HEK293 (cell line): ENCODE data around the gene NABP2.
A peak's percentile ranks its signal among the peaks of the same experiment; 100 is the strongest.

ENCODE experiments used
- CTCF ChIA-PET: fragments of 350-600 bp; formaldehyde crosslinking; extraction: SDS; loops from one replicate; lab custom pipeline; 2021; ENCODE audit warnings: antibody characterized with exemption; lab: Yijun Ruan, JAX
- POLR2A ChIA-PET: fragments of 300-600 bp; formaldehyde crosslinking; extraction: SDS; loops from one replicate; lab custom pipeline; 2020; ENCODE audit warnings: antibody characterized with exemption, inconsistent platforms; lab: Yijun Ruan, JAX
- H3K27ac ChIP-seq: fragments of 200-500 bp; sonication (Bioruptor generic); 2 replicates; pipeline ENCODE4 v1.5.1; 2014; ENCODE audit warnings: low read depth, low read length, control low read depth, inconsistent platforms; ENCODE audit errors: extremely low read depth
- H3K36me3 ChIP-seq, 2 experiments: fragments of 200-500 bp in 1 of 2; sonication (Bioruptor generic) in 1 of 2; 1 replicate in 1 of 2; 2 replicates in 1 of 2; pipeline ENCODE4 v1.5.1; 2014 to 2017; ENCODE audit warnings: inconsistent platforms in 2 of 2, low read length in 2 of 2; ENCODE audit not compliant: control insufficient read depth in 2 of 2, insufficient read depth in 1 of 2
- H3K4me1 ChIP-seq: fragments of 200-500 bp; sonication (Bioruptor generic); 2 replicates; pipeline ENCODE4 v1.5.1; 2014; ENCODE audit warnings: mild to moderate bottlenecking, low read length, inconsistent platforms; ENCODE audit not compliant: control insufficient read depth, insufficient read depth
- H3K4me3 ChIP-seq: 2 replicates; pipeline ENCODE4 v1.5.1; 2011; ENCODE audit warnings: low read depth, mild to moderate bottlenecking, control low read depth, low read length, moderate library complexity
- H3K9me3 ChIP-seq: fragments of 200-500 bp; sonication (Bioruptor generic); 2 replicates; pipeline ENCODE4 v1.5.1; 2014; ENCODE audit warnings: low read depth, low read length, inconsistent platforms; ENCODE audit not compliant: control insufficient read depth, insufficient read depth
- BCL11A ChIP-seq: fragments of 450-650 bp; formaldehyde crosslinking; IDR thresholded peaks from 2 replicates; pipeline ENCODE4 v1.5.1; 2016; ENCODE audit warnings: low read depth, missing biosample characterization, missing genetic modification characterization
- KLF1 ChIP-seq: fragments of 450-650 bp; formaldehyde crosslinking; IDR thresholded peaks from 2 replicates; pipeline ENCODE4 v1.5.1; 2016; ENCODE audit warnings: missing biosample characterization, missing genetic modification characterization
- PRDM1 ChIP-seq: fragments of 450-650 bp; formaldehyde crosslinking; IDR thresholded peaks from 2 replicates; pipeline ENCODE4; 2016; ENCODE audit warnings: missing biosample characterization, missing genetic modification characterization
- SCRT1 ChIP-seq: fragments of 450-650 bp; formaldehyde crosslinking; IDR thresholded peaks from 2 replicates; pipeline ENCODE4 v1.5.1; 2016; ENCODE audit warnings: missing biosample characterization, missing genetic modification characterization, borderline replicate concordance
- SCRT2 ChIP-seq: fragments of 450-650 bp; formaldehyde crosslinking; IDR thresholded peaks from 2 replicates; pipeline ENCODE4 v1.5.1; 2016; ENCODE audit warnings: missing biosample characterization, missing genetic modification characterization
- SP3 ChIP-seq: fragments of 450-650 bp; formaldehyde crosslinking; IDR thresholded peaks from 2 replicates; pipeline ENCODE4 v1.5.1; 2016; ENCODE audit warnings: missing biosample characterization, missing genetic modification characterization
- ZBTB6 ChIP-seq: fragments of 450-650 bp; formaldehyde crosslinking; IDR thresholded peaks from 2 replicates; pipeline ENCODE4 v1.5.1; 2017; ENCODE audit warnings: missing biosample characterization, missing genetic modification characterization
- ZBTB8A ChIP-seq: fragments of 450-650 bp; formaldehyde crosslinking; IDR thresholded peaks from 2 replicates; pipeline ENCODE4 v1.5.1; 2016; ENCODE audit warnings: missing biosample characterization, missing genetic modification characterization
- ZFHX2 ChIP-seq: fragments of 450-650 bp; formaldehyde crosslinking; conservative IDR thresholded peaks from 2 replicates; pipeline ENCODE4 v1.5.1; 2016; ENCODE audit warnings: missing biosample characterization, missing genetic modification characterization
- ZNF114 ChIP-seq: fragments of 450-650 bp; formaldehyde crosslinking; IDR thresholded peaks from 2 replicates; pipeline ENCODE4 v1.5.0; 2017; ENCODE audit warnings: missing biosample characterization, missing genetic modification characterization
- ZNF266 ChIP-seq: fragments of 450-650 bp; formaldehyde crosslinking; IDR thresholded peaks from 2 replicates; pipeline ENCODE4 v1.5.1; 2016; ENCODE audit warnings: missing biosample characterization, missing genetic modification characterization, low read depth
- ZNF341 ChIP-seq: fragments of 450-650 bp; formaldehyde crosslinking; IDR thresholded peaks from 2 replicates; pipeline ENCODE4; 2016; ENCODE audit warnings: low read depth, missing biosample characterization, missing genetic modification characterization
- ZNF350 ChIP-seq: fragments of 450-650 bp; formaldehyde crosslinking; IDR thresholded peaks from 2 replicates; pipeline ENCODE4 v1.5.0; 2017; ENCODE audit warnings: missing biosample characterization, mild to moderate bottlenecking, missing genetic modification characterization
- ZNF394 ChIP-seq: fragments of 450-650 bp; formaldehyde crosslinking; IDR thresholded peaks from 2 replicates; pipeline ENCODE4 v1.5.1; 2016; ENCODE audit warnings: missing biosample characterization, missing genetic modification characterization, mild to moderate bottlenecking, moderate library complexity, borderline replicate concordance
- ZNF501 ChIP-seq: fragments of 450-650 bp; formaldehyde crosslinking; IDR thresholded peaks from 2 replicates; pipeline ENCODE4 v1.5.1; 2016; ENCODE audit warnings: missing biosample characterization, missing genetic modification characterization
- ZNF518A ChIP-seq: fragments of 450-650 bp; formaldehyde crosslinking; conservative IDR thresholded peaks from 2 replicates; pipeline ENCODE4 v1.5.1; 2016; ENCODE audit warnings: low read depth, missing biosample characterization, missing genetic modification characterization
- ZNF529 ChIP-seq: fragments of 450-650 bp; formaldehyde crosslinking; IDR thresholded peaks from 2 replicates; pipeline ENCODE4 v1.5.1; 2017; ENCODE audit warnings: missing genetic modification characterization, missing biosample characterization; ENCODE audit not compliant: insufficient replicate concordance
- ZNF548 ChIP-seq: fragments of 450-650 bp; formaldehyde crosslinking; IDR thresholded peaks from 2 replicates; pipeline ENCODE4 v1.5.1; 2016; ENCODE audit warnings: missing biosample characterization, missing genetic modification characterization
- ZNF555 ChIP-seq: fragments of 450-650 bp; formaldehyde crosslinking; conservative IDR thresholded peaks from 2 replicates; pipeline ENCODE4 v1.5.1; 2017; ENCODE audit warnings: missing biosample characterization, mild to moderate bottlenecking, missing genetic modification characterization, inconsistent platforms
- ZNF623 ChIP-seq: fragments of 450-650 bp; formaldehyde crosslinking; IDR thresholded peaks from 2 replicates; pipeline ENCODE4 v1.5.1; 2016; ENCODE audit warnings: missing biosample characterization, missing genetic modification characterization
- ZNF639 ChIP-seq: fragments of 450-650 bp; formaldehyde crosslinking; IDR thresholded peaks from 2 replicates; pipeline ENCODE4 v1.5.1; 2016; ENCODE audit warnings: missing biosample characterization, missing genetic modification characterization
- ZNF692 ChIP-seq: fragments of 450-650 bp; formaldehyde crosslinking; IDR thresholded peaks from 2 replicates; pipeline ENCODE4 v1.5.1; 2016; ENCODE audit warnings: missing biosample characterization, missing genetic modification characterization
- ZSCAN16 ChIP-seq: fragments of 450-650 bp; formaldehyde crosslinking; IDR thresholded peaks from 2 replicates; pipeline ENCODE4 v1.5.1; 2016; ENCODE audit warnings: missing biosample characterization, missing genetic modification characterization

Gene NABP2

GRCh38 chr12:56212361-56212760 is 11.8 kb upstream of the NABP2 start:
- no peaks in the 10 kb centered on the region for H3K4me1 ChIP-seq

GRCh38 chr12:56213878-56214277 is 10.3 kb upstream of the NABP2 start:
- Histone ChIP-seq H3K4me1 (no peaks in the 10 kb centered on the region), H3K27ac (no peak overlapping the region), H3K36me3 (peaks cover 38 to 74% of the 10 kb centered on the region in 2 experiments), H3K4me3 (no peak overlapping the region), H3K9me3 (no peaks in the 10 kb centered on the region)
- CTCF ChIA-PET, result no interaction called here
- TF ChIP-seq SCRT2 (tag by site-specific recombination) (peak; percentile 69), SP3 (tag by site-specific recombination) (no peak), ZNF350 (no peak), ZNF623 (tag by site-specific recombination) (no peak), PRDM1 (tag by site-specific recombination) (no peak), ZNF394 (tag by site-specific recombination) (no peak)
- POLR2A ChIA-PET, result interaction anchor here (0.6 kb wide), 1 partner anchor 57 kb away, joined by 6 read pairs; no protein-coding TSS in a partner anchor

More at GRCh38 chr12:56212361-56212760, 11.8 kb upstream of the NABP2 start:
- Histone ChIP-seq H3K9me3 (no peaks in the 10 kb centered on the region), H3K36me3 (peaks cover 44 to 81% of the 10 kb centered on the region in 2 experiments), H3K4me3 (no peak overlapping the region), H3K27ac (no peak overlapping the region)
- TF ChIP-seq SCRT2 (tag by site-specific recombination), result no peak
- TF ChIP-seq KLF1 (tag by site-specific recombination), result peak; percentile 89
- TF ChIP-seq BCL11A, result no peak
- no peak for TF ChIP-seq ZBTB8A (tag by site-specific recombination)
- POLR2A ChIA-PET, result interaction anchor here (1.5 kb wide), 1 partner anchor 9 kb away, joined by 5 read pairs; the partner anchor contains the start of gene RNF41
- CTCF ChIA-PET, result interaction anchor here (0.5 to 1.3 kb wide), 3 partner anchors 8 to 20 kb away, joined by 3 to 4 read pairs (median 3); no protein-coding TSS in a partner anchor

GRCh38 chr12:56216461-56216860 is 7.7 kb upstream of the NABP2 start:
- Histone ChIP-seq H3K4me1 (0 out of 2 replicates have a peak, but pooled peaks cover 4% of the 10 kb centered on the region), H3K9me3 (no peaks in the 10 kb centered on the region), H3K4me3 (no peak overlapping the region), H3K36me3 (peaks cover 28 to 54% of the 10 kb centered on the region in 2 experiments), H3K27ac (no peak overlapping the region)
- POLR2A ChIA-PET, result interaction anchor here (0.7 kb wide), 1 partner anchor 22 kb away, joined by 3 read pairs; no protein-coding TSS in a partner anchor
- CTCF ChIA-PET, result interaction anchor here (0.6 to 1.3 kb wide), 4 partner anchors 10 to 746 kb away, joined by 3 to 8 read pairs (median 4); partner anchors contain the start of genes OR6C70 and SMARCC2
- TF ChIP-seq ZBTB6 (tag by site-specific recombination), result no peak
- no peak for TF ChIP-seq ZNF114 (tag by site-specific recombination)
- no peak for TF ChIP-seq ZNF529 (tag by site-specific recombination)
- TF ChIP-seq ZNF548 (tag by site-specific recombination), result no peak
- no peak for TF ChIP-seq ZNF555
- no peak for TF ChIP-seq ZNF266 (tag by site-specific recombination)
- TF ChIP-seq ZNF639 (tag by site-specific recombination), result no peak
- no peak for TF ChIP-seq ZNF692 (tag by site-specific recombination)
- no peak for TF ChIP-seq SCRT1 (tag by site-specific recombination)
- TF ChIP-seq ZNF341 (tag by site-specific recombination), result no peak
- no peak for TF ChIP-seq ZNF501 (tag by site-specific recombination)
- TF ChIP-seq ZNF518A, result no peak
- TF ChIP-seq ZSCAN16 (tag by site-specific recombination), result no peak
- no peak for TF ChIP-seq ZFHX2 (tag by site-specific recombination)
